Fibroblast of the aortic adventitia (primary cell): ENCODE measurements around the gene NPY4R2. TPM values are rescaled to one million over a fixed set of nuclear protein-coding genes. Genes with fewer than 3 reads are reported as not detected.
"Not testable (repeated sequence)": the region's sequence is repeated elsewhere in the genome, so short reads cannot be mapped to it uniquely, and the experiment has no call there.

Source experiments
- DNase-seq: peaks from one replicate; pipeline ENCODE4 v3.0.0-alpha.2; 2010; ENCODE audit warnings: low read depth
- H3K4me3 ChIP-seq: 2 replicates; pipeline ENCODE4 v1.5.1; 2011; ENCODE audit warnings: low read depth, mild to moderate bottlenecking, control low read depth, low read length, moderate library complexity
- total RNA-seq: library from RNA; depleted of rRNA; stranded (reverse); fragments of >200 nt; gene quantifications from 2 replicates; pipeline ENCODE4 v1.2.3, GENCODE V29; 2012; ENCODE audit warnings: low replicate concordance

The NPY4R2 gene, protein sequence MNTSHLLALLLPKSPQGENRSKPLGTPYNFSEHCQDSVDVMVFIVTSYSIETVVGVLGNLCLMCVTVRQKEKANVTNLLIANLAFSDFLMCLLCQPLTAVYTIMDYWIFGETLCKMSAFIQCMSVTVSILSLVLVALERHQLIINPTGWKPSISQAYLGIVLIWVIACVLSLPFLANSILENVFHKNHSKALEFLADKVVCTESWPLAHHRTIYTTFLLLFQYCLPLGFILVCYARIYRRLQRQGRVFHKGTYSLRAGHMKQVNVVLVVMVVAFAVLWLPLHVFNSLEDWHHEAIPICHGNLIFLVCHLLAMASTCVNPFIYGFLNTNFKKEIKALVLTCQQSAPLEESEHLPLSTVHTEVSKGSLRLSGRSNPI
- total RNA-seq: 0.09 TPM in 1 of 2 replicates, not detected in the other

DNA sequence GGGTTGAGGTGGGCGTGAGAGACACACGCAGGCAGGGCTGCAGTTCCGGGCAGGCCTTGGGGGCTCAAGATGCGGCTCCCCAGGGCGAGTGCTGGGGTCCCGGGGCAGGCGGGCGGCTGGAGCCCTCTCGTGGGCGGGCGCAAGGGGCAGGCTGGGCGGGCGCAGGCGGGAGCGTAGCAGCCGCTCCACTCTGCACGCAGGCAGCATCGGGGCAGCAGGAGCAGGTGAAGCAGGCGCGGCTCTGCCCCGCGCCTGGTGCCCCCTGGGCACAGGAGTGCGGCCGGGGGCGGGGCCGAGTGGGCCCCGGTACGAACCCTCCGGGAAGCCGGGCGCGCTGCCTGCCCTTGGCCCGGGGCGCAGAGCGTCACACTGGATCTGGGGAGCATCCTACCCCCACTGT is at the start of gene NPY4R2:
Gene NPY4R2, plus strand, starts transcription at position 188 of the 400 bp plus-strand sequence. CDS start 3,326 bp downstream, outside the sequence.
- H3K4me3 ChIP-seq, DNase-seq: not testable (repeated sequence)

DNA sequence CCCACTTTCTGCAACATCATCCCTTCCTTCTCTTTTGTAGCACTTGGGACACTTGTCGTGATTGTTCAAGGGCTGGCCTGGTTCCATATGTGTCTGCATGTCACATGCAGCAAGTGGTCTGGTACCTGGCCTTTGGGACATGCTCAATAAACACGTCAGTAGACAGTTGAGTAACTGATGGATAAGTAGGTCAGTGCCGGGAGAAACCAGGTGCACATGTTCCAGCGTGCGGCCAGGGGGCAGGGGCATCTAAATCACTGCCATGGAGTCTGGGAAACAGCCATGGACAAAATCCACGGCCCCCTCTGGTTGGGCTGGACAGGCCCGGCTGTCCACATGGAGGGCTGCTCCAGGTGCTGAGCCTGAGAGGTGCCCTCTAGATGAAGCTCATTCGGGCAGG is 47.6 kb upstream of the NPY4R2 start:
- H3K4me3 ChIP-seq, DNase-seq: not testable (repeated sequence)

DNA sequence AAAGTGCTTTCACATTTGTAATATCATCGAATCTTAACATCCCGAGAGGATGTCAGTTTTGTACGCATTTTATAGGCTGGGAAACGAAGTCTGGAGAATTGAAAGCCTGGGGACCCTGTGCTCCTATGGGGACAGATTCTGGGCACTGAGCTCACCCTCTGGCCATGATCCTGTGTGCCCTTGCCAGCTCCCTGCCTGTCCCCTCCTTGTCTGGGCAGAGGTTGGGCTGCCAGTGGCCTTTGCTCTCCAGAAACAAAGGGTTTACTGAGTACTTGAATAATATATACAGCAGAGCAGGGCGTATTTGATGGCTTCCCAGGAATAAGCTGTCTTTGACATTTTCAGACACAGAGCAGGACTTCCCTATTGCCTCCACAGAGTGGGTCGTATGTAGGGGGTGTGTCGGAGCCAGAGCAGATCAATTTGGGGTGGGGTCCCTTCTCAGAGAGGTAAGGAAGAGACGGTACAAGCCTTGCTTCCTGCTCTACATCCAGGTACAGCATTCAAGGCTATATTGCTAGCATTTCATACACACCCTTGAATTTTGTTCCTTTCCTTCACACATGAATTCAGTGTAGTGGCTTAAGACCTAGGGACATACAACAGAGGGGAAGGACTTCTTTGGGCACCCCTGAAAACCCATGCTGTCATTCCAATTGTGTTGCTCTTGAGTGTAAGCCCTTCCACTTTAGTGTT is 46.8 kb upstream of the NPY4R2 start:
- DNase-seq, H3K4me3 ChIP-seq: not testable (repeated sequence)

DNA sequence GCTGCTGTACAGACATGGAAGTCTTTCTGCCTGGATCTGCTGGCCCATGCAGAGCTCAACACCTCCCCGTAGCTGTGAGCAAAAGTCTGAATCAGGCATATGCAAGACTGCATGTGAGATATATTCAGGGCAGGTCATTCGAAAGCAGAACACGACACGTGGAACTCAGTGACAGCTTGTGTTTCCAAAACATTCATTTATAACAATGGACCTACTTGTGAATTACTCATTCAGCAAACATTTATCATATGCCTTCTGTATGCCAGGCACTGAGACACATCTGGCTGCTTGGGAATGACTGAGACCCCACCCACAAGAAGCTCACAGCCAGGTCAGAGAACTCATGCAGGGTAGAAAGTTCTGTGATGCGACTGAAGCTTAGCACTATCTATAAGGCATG is 46.2 kb upstream of the NPY4R2 start:
- not testable (repeated sequence) for H3K4me3 ChIP-seq

DNA sequence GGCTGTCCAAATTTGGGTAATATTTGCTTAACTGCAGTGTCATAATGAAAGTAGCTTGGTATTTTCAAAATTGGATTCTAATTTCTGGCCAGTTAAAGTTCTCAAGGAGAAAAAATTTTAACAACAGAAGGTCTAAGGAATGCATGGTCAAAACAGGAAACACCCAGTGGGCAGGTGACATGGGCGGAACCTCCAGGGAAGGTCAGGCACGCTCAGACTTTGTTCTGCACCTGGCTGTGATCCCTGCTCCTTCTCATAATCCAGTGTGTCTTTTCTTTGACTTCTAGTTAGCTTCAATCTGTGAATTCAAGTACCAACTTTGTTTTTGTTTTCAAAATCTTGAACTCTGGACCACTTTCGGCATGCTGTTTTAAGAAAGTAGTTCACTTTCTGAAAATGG is 34.2 kb upstream of the NPY4R2 start:
- not testable (repeated sequence) for H3K4me3 ChIP-seq, DNase-seq

More for the DNA sequence above, 46.2 kb upstream of the NPY4R2 start:
- DNase-seq: not testable (repeated sequence)

DNA sequence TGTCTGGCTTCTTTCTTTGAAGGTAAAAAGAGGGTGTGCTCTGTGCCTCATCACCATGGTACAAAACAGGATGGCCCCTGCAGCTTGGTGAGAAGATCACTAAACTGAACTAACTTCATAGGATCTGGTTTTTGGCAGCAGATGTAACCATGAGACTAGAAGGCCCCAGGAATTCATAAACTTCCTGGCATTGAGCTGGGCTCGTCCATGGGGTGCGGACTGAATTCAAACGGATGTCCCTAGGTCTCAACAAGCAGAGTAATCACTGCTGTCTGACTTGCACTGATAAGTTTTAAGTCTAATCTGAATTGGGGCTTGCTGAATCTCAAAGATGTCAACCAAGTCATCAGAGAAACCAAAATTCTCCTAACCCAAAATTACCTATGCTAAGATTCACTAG is 33.5 kb upstream of the NPY4R2 start:
- not testable (repeated sequence) for H3K4me3 ChIP-seq, DNase-seq

DNA sequence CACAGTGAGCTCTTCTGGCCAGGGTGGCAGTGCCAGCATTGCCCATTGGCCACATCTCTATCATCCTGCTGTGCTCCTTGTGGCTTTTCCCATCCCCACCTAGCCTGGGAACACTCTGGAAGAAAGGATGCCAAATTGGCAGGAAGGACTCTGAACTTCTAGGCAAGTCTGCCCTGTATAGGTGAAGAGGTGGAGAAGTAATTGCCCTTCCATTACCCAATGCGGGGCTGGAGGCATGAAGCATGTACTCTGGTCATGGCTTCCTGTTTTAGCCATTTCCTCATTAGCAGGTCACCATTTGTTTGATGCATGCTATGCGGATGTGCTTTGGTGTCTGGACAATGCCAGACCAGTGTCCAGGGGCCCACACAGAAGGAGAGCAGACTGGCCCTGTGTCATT is 32.1 kb upstream of the NPY4R2 start:
- not testable (repeated sequence) for DNase-seq, H3K4me3 ChIP-seq

DNA sequence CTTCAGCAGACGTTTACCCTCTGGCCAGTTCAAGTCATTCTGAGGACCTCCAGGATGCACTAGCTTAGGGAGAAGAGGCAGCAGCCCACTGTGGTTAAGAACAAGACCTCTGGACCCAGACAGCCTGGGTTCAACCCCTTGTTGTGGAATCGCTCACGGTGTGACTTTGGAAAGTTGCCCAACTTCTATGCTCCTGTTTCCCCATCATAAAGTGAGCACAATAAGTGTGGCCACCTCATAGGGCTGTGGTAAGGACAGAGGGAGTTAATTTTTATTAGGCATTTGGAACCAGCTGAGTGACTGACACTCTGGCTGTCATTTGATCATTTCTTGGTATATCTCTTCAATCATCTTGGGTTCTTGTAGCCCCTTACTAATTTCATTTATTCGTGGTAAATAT is 31.6 kb upstream of the NPY4R2 start:
- not testable (repeated sequence) for DNase-seq, H3K4me3 ChIP-seq

DNA sequence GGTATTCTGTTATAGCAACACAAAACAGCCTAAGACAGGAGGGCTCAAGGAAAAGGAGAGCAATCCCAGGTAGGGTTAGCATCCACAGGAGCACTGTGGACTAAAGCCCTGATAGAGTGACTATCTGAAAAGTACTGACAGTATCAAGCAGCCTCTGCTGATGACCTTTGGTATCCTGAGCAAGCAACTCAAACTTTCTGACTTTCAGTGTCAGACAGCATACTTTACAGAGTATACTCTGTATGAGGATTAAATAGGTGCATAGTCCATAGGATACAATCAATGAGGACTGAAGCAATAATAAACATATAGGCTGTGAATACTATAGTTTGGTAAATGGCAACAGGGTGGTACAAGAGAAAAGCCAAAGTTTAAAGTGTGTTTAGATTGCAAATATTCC is 27.7 kb upstream of the NPY4R2 start:
- not testable (repeated sequence) for H3K4me3 ChIP-seq, DNase-seq

DNA sequence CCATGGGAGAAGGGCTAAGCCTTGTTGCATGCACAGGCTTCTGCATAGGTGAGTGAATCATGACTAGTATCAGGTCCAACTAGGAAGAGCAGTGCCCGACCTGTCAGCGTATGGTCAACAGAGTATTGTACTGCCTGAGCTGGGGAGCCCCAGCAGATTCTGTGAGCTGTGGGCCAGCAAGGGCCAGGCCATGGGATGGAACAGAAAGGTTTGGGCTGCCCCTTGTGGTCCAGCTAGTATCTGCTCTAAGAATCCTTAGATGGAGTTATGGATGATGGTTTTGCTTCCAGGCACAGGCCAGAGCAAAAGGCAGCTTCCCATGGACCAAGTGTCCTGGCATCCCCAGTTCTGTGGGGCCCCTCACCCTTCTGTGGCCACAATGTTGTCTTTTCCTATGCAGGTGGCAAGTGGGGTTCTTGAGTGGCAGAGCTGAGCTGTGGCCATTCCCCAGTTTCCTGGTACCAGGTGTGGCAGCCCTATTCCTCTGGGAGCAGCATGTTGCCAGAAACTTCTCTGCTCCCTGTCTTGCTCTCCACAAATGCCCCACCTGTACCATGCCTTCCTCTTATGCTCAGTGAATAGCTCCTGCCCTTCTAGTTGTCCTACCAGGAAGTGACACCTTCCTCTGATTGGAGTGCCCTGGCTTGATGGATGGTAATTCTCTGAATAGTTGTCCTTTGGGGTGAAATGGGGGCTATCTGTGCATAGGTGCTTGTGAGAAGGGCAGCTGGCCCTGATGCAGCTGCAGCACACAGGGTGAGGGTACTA is 25.8 kb upstream of the NPY4R2 start:
- not testable (repeated sequence) for DNase-seq, H3K4me3 ChIP-seq

DNA sequence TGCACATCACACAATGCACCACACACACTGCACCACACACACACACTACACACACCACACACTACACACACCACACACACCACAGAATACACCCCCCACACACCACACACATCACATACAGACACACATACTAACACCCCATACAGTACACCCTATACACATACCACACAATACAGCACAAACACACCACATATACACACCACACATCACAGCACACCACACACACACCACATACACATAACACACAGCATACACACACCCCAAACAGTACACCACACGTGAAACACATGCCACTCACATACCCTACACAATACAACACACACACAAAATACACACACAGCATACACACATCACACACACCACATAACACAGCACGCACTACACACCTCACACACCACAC is 23.9 kb upstream of the NPY4R2 start:
- DNase-seq, H3K4me3 ChIP-seq: not testable (repeated sequence)

DNA sequence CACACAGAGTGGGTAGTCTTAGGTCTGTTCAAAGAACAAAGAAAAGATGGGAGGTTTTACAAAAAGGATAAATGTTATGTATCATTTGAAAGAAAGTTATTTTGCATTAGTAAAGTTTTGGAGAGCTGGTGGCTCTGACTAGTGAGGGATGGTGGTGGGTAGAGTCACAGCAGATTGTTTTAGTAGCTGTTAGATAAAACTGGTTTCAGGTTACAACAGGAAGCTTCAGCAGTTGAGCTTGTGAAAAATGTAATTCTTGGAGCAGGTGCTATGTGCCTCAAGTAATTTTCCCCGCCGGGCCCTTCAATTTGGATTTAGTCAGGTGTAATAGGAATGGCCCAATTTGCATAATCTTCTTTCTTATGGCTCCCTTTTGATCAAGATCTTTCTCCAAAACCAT is 20.6 kb upstream of the NPY4R2 start:
- not testable (repeated sequence) for H3K4me3 ChIP-seq, DNase-seq

DNA sequence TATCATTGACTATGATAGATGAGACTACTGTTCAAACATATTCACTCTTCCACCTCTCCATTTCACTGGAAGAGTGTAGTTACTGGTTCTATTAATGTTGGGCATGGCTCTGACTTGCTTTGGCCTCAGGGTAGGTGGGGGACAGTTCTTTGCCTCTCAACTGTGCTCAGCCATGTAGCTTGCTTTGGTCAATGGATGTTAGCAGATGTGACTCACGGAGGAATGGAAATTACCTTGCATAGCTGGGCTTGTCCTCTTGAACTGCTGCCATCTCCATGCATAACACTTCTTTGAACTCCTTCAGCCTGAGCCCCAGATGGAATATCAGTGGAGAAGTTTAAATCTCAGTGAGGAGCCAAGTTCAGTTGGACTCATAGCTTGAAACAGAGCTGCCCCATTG is 9.1 kb upstream of the NPY4R2 start:
- H3K4me3 ChIP-seq, DNase-seq: not testable (repeated sequence)

DNA sequence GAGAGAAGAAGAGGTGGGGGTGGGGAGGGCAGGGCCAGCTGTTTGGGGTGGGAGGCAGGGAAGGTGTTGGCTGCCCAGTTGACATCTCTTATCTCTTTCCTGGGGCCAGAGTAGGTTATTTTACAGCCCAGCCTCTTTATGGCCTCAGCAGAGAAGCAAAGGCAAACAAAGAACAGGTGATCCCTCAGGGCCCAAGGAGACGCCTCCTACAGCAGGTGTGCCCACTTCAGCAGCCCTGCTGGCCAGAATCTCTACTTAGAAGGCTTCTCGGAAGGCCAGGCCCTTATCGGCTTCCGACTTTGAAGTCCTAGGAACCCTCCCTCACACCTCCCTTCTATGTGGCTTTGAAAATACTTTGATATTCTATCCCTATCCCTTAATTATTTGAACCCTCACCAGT is 8.0 kb upstream of the NPY4R2 start:
- H3K4me3 ChIP-seq, DNase-seq: not testable (repeated sequence)

DNA sequence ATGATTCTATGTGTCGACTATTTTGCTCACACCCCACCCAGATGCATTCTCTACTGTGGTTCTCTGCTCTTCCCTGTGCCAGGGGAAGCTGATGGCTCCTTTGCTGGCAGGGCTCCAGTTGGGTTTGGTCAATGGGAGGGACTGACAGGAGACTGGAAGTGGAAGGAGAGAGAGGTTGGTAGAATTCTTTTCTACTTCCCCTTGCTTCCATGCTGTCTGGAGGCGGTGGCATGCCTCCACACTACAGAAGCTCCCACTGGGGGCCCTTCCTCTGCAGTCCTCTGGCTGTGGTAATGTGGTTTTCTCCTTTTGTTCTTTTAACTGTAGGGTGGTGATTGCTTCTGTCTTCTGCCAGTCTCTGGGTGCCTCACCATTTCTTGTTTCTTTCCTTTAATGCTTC is 4.4 kb upstream of the NPY4R2 start:
- not testable (repeated sequence) for DNase-seq, H3K4me3 ChIP-seq
